HG03432 (cell line): ENCODE data around the gene MATN1.

Experiments used
- ATAC-seq: cut with Tn5 transposase; IDR thresholded peaks from one replicate; pipeline ENCODE4 v1.9.1; 2021; ENCODE audit warnings: mild to moderate bottlenecking, moderate library complexity; ENCODE audit not compliant: unreplicated experiment

The MATN1 gene

DNA sequence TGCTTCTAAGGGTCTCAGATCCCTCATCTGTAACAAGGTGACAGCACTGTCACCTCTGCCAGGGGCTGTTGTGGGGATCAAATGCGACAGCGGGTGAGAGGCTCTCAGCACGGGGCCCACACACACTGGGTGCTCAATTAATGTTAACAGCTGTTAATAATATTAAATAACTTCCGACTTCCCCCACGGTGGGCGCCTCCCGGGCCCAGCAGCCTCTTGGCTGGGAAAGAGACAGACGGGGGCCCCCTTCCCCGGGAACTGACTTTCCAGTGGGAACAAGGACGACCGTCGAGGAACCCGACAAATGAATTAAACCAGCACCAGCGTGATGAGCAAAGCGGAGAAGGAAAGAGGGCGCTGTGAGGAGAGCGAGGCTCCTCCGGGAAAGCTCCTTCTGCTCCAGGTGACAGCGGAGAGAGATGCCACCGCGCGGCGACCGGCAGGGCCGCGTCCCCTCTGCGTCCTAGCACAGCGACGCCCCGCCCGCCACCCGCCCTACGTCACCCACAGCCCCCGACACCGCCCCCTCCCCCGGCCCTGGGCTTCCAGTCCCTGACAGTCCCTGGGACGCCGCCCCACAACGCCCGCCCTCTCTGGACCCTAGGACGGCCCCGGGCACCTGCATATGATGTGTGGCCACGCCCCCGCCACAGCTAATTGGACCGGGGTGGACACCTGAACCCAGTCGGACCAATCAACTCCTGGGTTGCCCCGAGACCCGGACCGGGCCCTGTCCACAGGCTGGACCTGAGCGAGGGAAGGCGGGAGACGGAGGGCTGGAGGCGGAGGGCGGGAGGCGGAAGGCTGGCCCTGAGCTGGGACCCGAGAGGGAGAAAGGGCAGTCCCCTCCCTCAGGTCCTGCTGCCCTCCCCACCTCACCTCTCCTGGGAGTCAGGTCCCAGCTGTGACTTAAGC, 38.2 kb downstream of the MATN1 start:
- ATAC-seq, result no peak

DNA sequence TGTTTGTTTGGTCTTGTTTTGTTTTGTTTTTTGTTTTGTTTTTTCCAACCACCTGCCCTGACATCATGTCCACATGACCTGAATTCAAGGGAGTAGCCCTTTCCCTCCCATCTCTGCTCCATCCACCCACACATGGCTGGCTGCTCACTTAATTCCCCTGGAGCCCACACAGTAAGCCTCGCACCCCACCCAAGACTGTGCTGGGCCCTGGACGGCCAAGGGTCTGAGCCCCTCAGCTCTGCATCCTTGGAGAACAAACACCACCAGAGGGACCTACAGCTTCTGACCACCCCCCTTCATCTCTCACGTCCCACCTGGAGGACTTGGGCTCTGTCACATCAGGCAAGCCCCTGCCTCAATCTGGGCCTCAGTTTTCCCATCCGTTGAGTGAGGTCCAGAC, 39.1 kb downstream of the MATN1 start:
- ATAC-seq, result no peak

DNA sequence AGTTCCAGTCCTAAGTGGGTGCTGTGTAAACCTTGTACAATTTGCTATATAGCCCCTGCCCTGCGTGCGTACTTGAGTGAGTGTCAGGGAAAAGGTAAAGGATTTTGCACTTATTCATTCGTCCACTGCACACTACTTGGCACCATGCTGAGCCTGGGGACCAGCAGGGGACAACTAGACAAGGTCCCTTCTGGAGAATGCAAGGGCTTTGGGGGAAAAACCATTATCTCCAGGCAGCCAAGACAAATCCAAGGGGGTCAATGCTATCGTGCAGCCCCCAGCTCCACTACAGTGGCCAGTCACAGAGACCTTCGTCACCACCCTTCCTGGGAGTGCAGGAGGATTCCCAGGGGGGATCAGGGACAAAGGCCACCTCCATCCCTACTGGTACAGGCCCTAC, 39.7 kb downstream of the MATN1 start:
- no peak for ATAC-seq

DNA sequence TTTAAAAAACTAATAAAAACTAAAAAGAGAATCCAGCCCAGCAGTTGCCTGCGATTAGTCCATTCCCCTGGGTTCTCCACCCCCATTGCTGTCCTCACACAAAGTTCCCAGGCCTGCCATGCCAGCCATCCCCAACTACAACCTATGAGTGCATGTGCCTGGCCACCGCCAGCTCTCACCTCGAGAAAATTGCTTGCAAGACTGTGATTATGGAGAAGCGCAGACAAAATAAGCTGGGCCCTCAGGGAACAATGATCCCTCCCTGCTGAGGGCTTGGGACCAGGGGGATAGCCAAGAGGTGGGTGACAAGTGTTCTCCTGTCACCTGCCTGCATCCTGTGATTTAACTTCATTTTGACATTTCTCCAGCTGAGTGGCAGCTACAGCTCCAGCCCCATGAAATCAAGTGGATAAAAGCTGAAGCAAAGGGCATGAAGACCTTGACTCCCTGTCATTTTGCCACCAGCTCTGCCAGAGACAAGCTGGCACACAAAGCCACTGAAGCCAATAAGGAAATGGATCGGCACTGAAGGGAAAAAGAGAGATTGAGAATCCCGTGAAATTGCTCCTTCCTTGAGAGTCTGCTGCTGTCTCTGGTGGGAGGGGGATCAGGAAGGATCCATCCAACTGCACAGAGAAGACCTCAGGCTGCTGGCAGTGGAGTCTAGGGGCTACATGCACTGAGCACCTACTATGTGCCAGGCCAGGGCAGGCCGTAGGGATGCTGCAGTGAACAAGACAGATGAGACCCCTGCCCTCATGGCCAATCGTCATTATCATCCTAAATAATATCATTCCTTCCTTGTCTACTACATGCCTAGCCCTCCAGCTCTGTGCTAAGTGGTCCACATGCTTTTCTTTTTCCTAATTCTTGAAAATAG, 40.7 kb downstream of the MATN1 start:
- no peak for ATAC-seq

DNA sequence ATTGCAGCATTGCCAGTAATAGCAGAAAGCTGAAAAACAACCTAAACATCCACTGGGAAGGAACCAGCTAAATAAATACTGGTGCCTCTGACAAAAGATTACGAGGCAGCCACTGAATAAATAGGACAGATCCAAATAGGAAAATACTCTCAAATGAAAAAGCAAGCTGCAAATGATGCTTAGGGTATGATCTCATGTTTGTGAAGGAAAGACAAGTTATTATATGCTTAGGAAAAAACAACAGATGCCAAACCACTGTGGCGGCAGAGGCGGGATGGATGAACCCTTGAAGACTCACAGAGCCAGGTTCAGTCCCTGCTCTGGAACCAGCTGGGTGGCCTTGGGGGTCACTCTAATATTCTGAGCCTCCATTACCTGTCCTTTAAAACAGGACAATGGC, 41.6 kb downstream of the MATN1 start:
- no peak for ATAC-seq

DNA sequence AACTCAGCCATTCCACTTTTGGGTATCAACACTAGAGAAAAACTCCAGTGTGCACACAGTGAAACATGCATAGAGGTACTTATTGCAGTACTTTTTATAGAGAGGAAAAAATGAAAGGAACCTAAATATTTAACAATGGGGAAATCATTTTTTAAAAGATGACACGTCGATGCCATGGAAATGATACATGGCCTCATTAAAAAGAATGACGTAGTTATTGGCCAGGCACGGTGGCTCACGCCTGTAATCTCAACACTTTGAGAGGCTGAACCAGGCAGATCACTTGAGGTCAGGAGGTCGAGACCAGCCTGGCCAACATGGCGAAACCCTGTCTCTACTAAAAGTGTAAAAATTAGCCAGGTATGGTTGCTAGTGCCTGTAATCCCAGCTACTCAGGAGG, 42.5 kb downstream of the MATN1 start:
- no peak for ATAC-seq

DNA sequence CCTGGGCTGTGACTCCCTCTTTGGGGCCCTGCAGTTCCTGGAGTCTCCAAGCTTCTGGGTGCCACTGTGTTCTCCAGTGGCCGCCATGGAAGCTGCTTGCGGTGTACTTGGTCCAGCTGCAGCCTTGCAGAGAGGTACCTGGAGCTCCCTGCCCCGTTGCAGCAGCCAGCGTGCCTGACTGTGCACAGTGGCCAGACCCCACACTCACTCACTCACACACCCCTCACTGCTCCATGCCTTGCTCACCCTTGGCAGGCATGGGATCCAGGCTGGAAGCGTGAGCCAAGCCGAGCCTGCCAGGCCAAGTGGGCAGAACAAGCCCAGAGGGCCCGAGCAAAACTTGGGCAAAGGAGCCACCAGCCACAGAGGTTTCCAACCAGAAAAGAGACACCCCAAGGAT, 43.0 kb downstream of the MATN1 start:
- no peak for ATAC-seq

DNA sequence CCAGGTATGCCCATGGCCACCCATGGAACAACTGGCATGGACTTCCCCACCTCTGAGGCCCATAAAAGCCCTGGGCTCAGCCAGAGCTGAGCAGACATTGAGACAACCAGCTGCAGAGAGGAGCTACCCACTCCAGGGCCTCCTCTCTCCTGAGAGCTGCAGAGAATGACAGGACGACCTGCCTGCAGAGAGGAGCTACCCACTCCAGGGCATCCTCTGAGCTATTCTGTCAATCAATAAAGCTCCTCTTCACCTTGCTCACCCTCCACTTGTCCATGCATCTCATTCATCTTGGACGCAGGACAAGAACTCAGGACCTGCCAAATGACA, 43.4 kb downstream of the MATN1 start:
- no peak for ATAC-seq

DNA sequence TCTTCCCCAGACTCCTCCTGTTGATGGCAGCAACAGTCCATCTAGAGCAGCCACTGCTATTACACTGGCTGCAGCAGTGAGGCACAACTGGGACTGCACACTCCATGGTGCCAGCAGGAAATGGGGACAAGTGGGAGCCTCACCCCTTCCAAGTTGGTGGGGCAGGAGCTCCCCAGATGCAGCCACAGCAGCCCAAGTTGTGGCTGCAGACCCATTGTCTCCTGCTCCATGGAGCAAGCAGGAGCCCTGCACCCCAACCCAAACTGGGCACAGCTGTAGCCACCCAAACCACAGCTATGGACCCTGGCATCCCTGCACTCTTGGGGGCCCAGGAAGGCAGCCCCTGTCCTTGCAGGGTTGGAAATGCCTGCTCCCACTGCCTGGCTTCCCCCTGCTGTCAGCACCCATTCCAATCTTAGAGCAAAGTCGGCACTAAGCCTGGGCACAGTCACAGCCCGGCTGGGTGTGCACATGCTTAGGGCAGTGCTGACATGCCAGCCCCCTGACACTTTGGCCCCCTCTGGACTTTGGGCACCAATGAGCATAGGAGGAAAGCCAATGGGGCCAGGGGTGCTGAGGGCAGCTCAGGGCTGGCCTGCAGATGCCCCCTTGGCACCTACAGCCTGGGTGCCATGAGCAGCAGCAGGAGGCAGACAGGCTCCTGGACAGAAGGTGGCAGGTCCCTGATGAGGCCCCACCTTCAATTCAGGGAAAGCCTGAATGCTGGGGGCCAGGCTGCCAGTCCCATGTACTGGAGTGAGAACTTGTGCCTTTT, 44.0 kb downstream of the MATN1 start:
- ATAC-seq, result no peak

DNA sequence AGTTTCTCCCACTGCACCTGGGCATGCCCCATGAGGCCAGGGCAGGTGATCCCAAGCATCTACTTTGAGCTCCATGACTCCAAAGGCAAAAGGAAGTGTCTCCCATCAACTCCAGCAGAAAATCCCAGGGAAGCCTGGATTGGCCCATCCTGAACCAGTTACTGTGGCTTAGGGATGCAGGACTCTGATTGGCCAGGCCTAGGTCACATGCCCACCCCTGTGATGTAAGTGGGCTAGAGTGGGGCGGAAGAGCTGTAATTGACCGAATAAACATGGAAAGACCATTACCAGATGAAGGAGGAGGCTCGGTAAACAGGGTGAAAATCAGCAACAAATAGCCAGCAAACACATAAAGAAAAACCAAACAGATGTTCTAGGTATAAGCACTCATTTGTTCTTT, 45.2 kb downstream of the MATN1 start:
- ATAC-seq, result no peak

DNA sequence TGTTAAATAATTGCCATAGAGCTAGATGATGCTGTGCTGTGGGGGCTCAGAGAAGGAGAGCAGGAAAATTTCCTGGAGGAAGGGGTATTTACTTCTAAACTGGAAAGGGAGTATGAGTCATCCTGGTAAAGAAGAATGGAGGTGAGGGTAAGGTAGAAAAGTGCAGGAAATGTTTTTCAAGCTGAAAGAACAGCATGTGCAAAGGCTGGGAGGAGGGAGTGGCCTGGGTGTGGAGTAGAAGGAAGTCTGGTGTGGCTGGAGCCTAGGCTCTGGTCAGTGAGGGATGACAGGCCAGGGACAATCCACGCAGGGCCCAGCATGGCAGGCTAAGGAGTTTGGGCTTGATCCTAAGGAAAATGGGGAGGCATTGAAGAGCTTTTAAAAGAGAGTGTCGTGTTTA, 45.9 kb downstream of the MATN1 start:
- ATAC-seq, result no peak

DNA sequence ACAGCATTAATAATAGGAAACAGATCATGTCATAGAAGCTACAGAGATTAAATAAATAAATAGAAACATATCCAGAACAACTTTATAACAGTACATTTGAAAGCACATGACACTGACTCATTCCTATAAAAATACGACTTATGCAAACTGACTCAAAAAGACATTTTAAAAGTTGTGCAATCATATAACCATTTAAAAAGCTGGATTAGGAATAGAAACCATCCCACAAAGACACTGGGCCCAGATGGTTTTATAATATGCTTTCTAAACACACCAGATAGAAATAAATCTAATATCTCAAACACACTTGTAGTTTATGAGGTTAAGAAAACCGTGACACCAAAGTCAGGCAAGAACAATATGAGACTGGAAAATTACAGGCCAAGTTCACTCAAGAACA, 47.6 kb downstream of the MATN1 start:
- ATAC-seq, result no peak

DNA sequence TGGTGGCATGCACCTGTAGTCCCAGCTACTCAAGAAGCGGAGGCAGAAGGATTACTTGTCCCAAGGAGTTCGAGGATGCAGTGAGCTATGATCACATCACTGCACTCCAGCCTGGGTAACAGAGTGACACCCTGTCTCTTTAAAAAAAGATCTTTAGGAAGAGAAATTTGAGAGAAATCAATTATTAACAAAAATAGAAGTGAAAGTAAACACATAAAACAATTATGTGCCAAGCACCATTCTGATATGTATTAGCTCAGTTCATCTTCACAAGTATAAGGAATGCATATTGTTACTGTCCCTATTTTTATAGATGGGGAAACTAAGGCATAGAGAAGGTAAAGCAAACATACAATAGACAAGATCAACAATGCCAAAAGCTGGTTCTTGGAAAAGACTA, 48.1 kb downstream of the MATN1 start:
- no peak for ATAC-seq

DNA sequence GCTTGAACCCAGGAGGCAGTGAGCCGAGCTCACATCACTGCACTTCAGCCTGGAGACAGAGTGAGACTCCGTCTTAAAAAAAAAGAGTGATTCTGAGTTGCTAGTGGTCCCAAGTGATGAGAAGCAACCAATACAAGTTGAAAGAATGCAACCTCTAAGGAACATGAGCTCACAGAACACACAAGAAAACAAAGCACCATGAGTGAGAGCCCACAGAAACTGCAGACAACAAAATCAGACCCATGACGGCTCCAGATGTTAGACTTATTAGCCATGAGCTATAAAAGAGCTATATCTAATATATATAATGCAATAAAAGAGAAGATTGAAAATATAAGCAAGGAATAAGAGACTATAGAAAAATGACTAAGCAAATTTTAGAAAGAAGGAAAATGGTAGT, 50.0 kb downstream of the MATN1 start:
- ATAC-seq, result no peak

DNA sequence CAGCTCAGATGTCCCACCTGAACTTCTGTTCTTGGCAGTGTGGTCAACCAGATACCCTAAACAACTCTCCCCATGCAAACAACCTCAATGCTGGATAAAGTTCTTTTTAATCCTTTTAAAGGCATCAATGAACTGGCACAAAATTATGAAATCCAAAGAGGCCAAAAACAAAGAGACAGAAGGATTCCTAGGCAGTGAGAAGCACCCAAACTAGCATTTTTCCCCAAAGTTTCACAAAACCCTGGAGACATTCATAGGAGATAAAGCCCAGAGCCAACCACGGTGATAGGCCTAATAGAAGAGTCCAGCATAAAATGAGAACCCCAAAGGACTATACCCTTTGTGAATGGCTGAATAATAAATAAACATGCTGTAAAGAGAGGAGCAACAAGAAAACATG, 50.7 kb downstream of the MATN1 start:
- no peak for ATAC-seq

DNA sequence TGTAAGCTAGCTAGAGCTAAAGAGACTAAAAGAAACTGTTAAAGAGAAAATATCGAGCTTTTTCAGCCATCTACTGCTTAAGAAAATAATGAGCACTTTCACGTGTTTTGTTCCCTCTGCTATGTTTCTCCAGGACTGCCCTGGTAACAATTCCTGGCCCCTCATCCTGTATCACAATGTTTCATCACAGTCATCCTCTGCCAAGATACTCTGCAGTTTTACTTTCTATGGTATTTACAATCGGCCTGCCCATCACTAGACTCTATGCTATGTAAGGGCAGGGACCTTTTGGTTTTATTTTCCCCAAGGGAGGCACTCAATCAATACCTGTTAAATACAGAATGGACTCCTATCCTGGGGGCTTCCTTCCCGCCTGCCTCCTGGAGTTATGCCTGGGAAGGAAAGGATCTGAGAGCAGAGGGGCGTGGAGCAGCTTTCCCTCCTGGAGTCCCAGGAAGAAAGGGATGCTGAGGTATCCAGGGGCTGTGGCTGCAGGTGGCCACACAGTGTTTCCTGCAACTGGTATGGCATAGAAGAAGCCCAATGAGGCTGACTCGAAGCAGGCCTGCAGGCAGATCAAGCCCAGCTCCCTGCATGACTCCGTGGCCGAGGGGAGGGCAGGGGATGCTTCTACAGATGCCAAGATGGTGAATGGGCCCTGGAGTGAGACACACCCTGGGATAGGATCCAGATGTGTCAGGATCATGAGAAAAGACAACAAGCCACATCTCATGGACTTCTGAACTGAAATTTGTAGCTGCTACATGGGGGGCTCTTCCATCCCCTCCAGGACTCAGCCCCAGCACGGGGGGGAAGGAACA, 52.9 kb downstream of the MATN1 start:
- ATAC-seq, result no peak

DNA sequence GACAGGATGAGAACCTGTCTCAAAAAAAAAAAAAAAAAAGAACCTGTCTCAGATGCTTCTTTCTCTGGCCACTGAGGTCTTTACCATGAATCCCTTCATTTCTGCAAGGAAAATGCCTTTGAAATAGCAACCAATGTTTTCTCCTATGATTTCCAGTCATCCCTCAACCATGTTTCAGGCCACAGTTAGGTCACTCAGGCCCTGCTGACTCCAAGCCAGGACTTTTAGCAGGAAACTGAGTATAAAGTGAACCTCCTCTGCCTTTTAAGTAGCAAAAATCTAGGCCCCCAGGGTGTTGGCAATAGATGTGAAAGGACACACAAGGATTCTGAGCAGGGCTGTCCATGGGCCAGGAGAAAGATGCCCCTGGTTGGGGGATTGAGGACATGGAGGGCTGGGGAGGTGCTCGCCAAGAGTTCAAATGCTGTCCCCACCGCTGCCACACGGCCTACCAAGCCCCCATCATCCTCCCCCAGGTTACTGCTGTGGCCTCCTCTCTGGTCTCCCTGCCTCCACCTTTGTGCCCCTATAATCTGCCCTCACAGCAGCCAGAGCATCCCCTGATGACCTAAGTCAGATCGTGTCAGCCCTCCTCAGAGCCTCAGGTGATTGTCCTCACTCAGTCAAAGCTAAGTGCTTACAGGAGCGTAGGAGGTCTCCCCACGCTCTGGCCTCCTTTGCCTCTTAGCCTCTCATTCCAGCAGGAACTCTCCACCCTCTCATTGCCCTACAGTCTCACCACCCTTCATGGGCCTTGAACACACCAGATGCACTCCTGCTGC, 54.6 kb downstream of the MATN1 start:
- ATAC-seq, result no peak

DNA sequence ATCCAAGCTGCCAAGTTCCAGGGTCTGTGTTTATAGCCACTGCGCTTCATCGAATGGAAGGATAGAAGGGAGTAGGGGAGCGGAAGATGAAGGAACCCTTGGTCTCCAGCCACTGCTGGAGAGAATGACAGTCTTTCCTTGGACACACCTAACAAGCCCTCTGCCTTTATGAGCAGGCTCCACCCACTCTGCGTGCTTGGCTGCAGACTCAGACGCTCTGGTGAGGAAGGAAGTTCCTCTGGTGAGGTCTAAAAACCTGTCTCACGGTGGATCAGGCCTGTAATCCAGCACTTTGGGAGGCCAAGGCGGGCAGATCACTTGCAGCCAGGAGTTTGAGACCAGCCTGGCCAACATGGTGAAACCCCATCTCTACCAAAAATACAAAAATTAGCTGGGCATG, 55.4 kb downstream of the MATN1 start:
- ATAC-seq, result no peak

DNA sequence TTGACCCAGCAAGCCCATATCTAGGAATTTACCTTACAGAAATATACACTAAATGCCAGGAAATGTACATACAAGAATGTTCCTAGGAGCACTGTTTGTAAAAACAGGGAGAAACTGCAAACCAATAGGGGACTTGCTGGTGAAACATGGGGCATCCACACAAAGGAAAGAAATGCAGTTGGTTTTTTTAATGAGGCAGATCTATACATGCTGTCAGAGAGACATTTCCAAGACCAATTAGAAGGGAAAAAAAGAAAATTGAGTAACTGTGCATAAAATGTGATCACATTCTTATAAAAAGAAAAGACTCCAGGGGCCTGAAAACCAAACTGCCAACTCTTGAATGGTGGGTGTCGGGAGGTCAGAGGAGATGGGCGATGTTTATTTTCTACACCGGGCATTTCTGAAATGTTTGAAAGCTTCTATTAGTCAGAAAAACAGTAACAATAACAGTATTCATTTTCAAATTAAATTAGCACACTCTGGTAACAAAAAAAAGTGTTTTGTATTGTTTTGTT, 56.6 kb downstream of the MATN1 start:
- ATAC-seq, result no peak
